GM12878 (cell line): ENCODE results near the gene MICAL3. TPM values are rescaled to one million over a fixed set of nuclear protein-coding genes. Genes with fewer than 3 reads are reported as not detected.

Source experiments
- ATAC-seq: fragments of 200-7000 bp; cut with Tn5 transposase; 3 replicates; pipeline ENCODE4 v1.9.1; 2020; ENCODE audit warnings: mild to moderate bottlenecking, moderate library complexity
- BruUV-seq: library from RNA; stranded (reverse); fragments of 400-500 nt; replicated peaks from 2 replicates; lab custom pipeline; 2021; lab: Mats Ljungman, UMichigan
- CTCF ChIA-PET: fragments of 300-600 bp; sonication (Branson Sonifier 250); formaldehyde crosslinking; extraction: SDS; loops from one replicate; lab custom pipeline; 2021; ENCODE audit warnings: inconsistent platforms; lab: Yijun Ruan, JAX
- POLR2A ChIA-PET: fragments of 350-600 bp; formaldehyde crosslinking; extraction: SDS; loops from one replicate; lab custom pipeline; 2021; ENCODE audit warnings: inconsistent platforms; lab: Charles Lee
- RAD21 ChIA-PET: fragments of 300-600 bp; sonication (Branson Sonifier 250); formaldehyde crosslinking; loops from one replicate; lab custom pipeline; 2023; ENCODE audit warnings: antibody characterized with exemption; ENCODE audit not compliant: unreplicated experiment; lab: Charles Lee
- SMC1A ChIA-PET: fragments of 300-600 bp; sonication (Branson Sonifier 250); formaldehyde crosslinking; loops from one replicate; lab custom pipeline; 2023; ENCODE audit not compliant: unreplicated experiment, uncharacterized antibody; lab: Charles Lee
- DNase-seq: peaks from one replicate; pipeline ENCODE4 v3.0.0-alpha.2; 2011; ENCODE audit warnings: low read depth, low spot score
- FAIRE-seq: peaks from 3 replicates; lab custom pipeline; 2011; peaks lifted over from hg19 to GRCh38; lab: Jason Lieb, UNC
- H2AFZ ChIP-seq: 2 replicates; pipeline ENCODE4 v1.6.0; 2011; ENCODE audit warnings: low read depth, low read length, control low read depth; ENCODE audit not compliant: control insufficient read depth
- H3K27ac ChIP-seq: 2 replicates; pipeline ENCODE4 v1.5.1; 2011; ENCODE audit warnings: control low read depth; ENCODE audit not compliant: control insufficient read depth, insufficient read depth
- H3K27me3 ChIP-seq, 2 experiments: replicated peaks in 1 of 2; 2 replicates each; pipeline versions ENCODE4 v1.6.0 to v1.6.1; 2011; ENCODE audit warnings: low read length in 1 of 2; ENCODE audit not compliant: control insufficient read depth in 2 of 2, insufficient read depth in 2 of 2
- H3K36me3 ChIP-seq, 2 experiments: 2 replicates each; pipeline ENCODE4 v1.5.1; 2011; ENCODE audit warnings: low read length in 1 of 2; ENCODE audit not compliant: control insufficient read depth in 2 of 2, insufficient read depth in 2 of 2
- H3K4me1 ChIP-seq: 2 replicates; pipeline ENCODE4 v1.6.1; 2011; ENCODE audit warnings: mild to moderate bottlenecking, low read length, moderate library complexity, mixed read lengths; ENCODE audit not compliant: control insufficient read depth, insufficient read depth
- H3K4me2 ChIP-seq: 2 replicates; pipeline ENCODE4 v1.6.0; 2011; ENCODE audit warnings: control low read depth; ENCODE audit not compliant: control insufficient read depth, insufficient read depth
- H3K4me3 ChIP-seq: fragments of 200-600 bp; sonication (generic); 2 replicates; pipeline ENCODE4 v1.5.1; 2016
- H3K79me2 ChIP-seq: 2 replicates; pipeline ENCODE4 v1.6.0; 2011; ENCODE audit warnings: low read length; ENCODE audit not compliant: control insufficient read depth, insufficient read depth
- H3K9ac ChIP-seq: 2 replicates; pipeline ENCODE4 v1.8.0; 2011; ENCODE audit warnings: low read length, control low read depth, mixed read lengths; ENCODE audit not compliant: control insufficient read depth, insufficient read depth
- H3K9me3 ChIP-seq: replicated peaks from 3 replicates; pipeline ENCODE4 v1.5.1; 2011; ENCODE audit warnings: mild to moderate bottlenecking, low read length; ENCODE audit not compliant: control insufficient read depth, insufficient read depth
- H4K20me1 ChIP-seq: 2 replicates; pipeline ENCODE4 v1.6.0; 2011; ENCODE audit not compliant: control insufficient read depth, insufficient read depth
- BHLHE40 ChIP-seq, 2 experiments: fragments of 450-650 bp in 1 of 2; IDR thresholded peaks; 2 replicates each; pipeline ENCODE4 v1.6.1; 2011 to 2017; ENCODE audit warnings: low read depth in 2 of 2, borderline replicate concordance in 1 of 2, improper control_type of control experiment in 1 of 2, low read length in 1 of 2, mild to moderate bottlenecking in 1 of 2
- BRCA1 ChIP-seq: IDR thresholded peaks from 2 replicates; pipeline ENCODE4 v1.6.1; 2011; ENCODE audit warnings: low read depth, low read length, improper control_type of control experiment
- CEBPZ ChIP-seq: fragments of 150-350 bp; IDR thresholded peaks from 2 replicates; pipeline ENCODE4 v1.6.1; 2016; ENCODE audit warnings: low read depth, low read length
- CHD2 ChIP-seq: IDR thresholded peaks from 2 replicates; pipeline ENCODE4 v1.6.1; 2011; ENCODE audit warnings: low read depth, low read length, improper control_type of control experiment, borderline replicate concordance
- E2F4 ChIP-seq: IDR thresholded peaks from 2 replicates; pipeline ENCODE4 v1.6.1; 2012; ENCODE audit warnings: low read depth, low read length, improper control_type of control experiment
- IKZF1 ChIP-seq: fragments of 450-650 bp; conservative IDR thresholded peaks from 2 replicates; pipeline ENCODE4 v1.6.1; 2017; ENCODE audit warnings: antibody characterized with exemption, mild to moderate bottlenecking
- IRF4 ChIP-seq: IDR thresholded peaks from 2 replicates; pipeline ENCODE4 v1.6.1; 2011; ENCODE audit warnings: low read depth, low read length
- KDM1A ChIP-seq: fragments of 200-600 bp; sonication (generic); IDR thresholded peaks from 2 replicates; pipeline ENCODE4 v1.6.1; 2016; ENCODE audit warnings: borderline replicate concordance
- NBN ChIP-seq: fragments of 450-650 bp; IDR thresholded peaks from 2 replicates; pipeline ENCODE4 v1.6.1; 2016
- POU2F2 ChIP-seq: IDR thresholded peaks from 3 replicates; pipeline ENCODE4 v1.6.1; 2011; ENCODE audit warnings: low read depth, mild to moderate bottlenecking, low read length, borderline replicate concordance
- RAD21 ChIP-seq: IDR thresholded peaks from 2 replicates; pipeline ENCODE4 v1.6.1; 2011; ENCODE audit warnings: mild to moderate bottlenecking, low read depth, low read length, moderate library complexity; ENCODE audit not compliant: insufficient read depth
- RUNX3 ChIP-seq: IDR thresholded peaks from 2 replicates; pipeline ENCODE4 v1.6.1; 2012; ENCODE audit warnings: low read length, inconsistent platforms
- SMAD1 ChIP-seq: fragments of 450-650 bp; IDR thresholded peaks from 2 replicates; pipeline ENCODE4 v1.6.1; 2018; ENCODE audit warnings: mild to moderate bottlenecking, low read depth; ENCODE audit not compliant: partially characterized antibody
- SMC3 ChIP-seq: IDR thresholded peaks from 2 replicates; pipeline ENCODE4 v1.6.1; 2011; ENCODE audit warnings: low read length, improper control_type of control experiment, borderline replicate concordance
- SUPT20H ChIP-seq: IDR thresholded peaks from 2 replicates; pipeline ENCODE4 v1.6.1; 2011; ENCODE audit warnings: low read depth, mild to moderate bottlenecking, low read length, moderate library complexity, borderline replicate concordance; ENCODE audit not compliant: control insufficient read depth
- TCF12 ChIP-seq: IDR thresholded peaks from 2 replicates; pipeline ENCODE4 v1.6.1; 2011; ENCODE audit warnings: low read depth, mild to moderate bottlenecking, low read length
- TCF7 ChIP-seq: IDR thresholded peaks from 2 replicates; pipeline ENCODE4 v1.6.1; 2014; ENCODE audit warnings: antibody characterized with exemption, borderline replicate concordance
- YY1 ChIP-seq: IDR thresholded peaks from 2 replicates; pipeline ENCODE4 v1.6.1; 2011; ENCODE audit warnings: low read depth, mild to moderate bottlenecking, low read length
- ZBED1 ChIP-seq: IDR thresholded peaks from 2 replicates; pipeline ENCODE4 v1.6.1; 2016; ENCODE audit warnings: borderline replicate concordance
- ZNF207 ChIP-seq: fragments of 450-650 bp; IDR thresholded peaks from 2 replicates; pipeline ENCODE4 v1.6.1; 2014; ENCODE audit warnings: antibody characterized with exemption, mild to moderate bottlenecking, borderline replicate concordance
- WGBS: methylation state at CpG from one replicate; pipeline ENCODE4 v1.1.6; 2016; ENCODE audit warnings: low lambda C conversion rate; ENCODE audit not compliant: insufficient replicate concordance, insufficient coverage; ENCODE audit errors: missing lambda C conversion rate; 5-methylcytosine and 5-hydroxymethylcytosine counted together
- in situ Hi-C: fragments of 300-500 bp; cut with MboI; formaldehyde crosslinking; loops from 9 replicates; pipeline ENCODE4 v1.14.3; 2018; ENCODE audit warnings: mixed read lengths
- intact Hi-C: fragments of 100-400 bp; cut with micrococcal nuclease; formaldehyde crosslinking; loops from one replicate; pipeline ENCODE4 v1.14.2; 2022; ENCODE audit not compliant: unreplicated experiment
- polyA plus RNA-seq, 11 experiments: library from polyadenylated mRNA; depleted of rRNA in 4 of 11; unstranded in 6 of 11; stranded (reverse) in 5 of 11; fragments of >200 nt; fragmentation: Nextera tagmentation in 4 of 11; fragmentation: Illumina TruSeq in 1 of 11; extraction: Ambion mirVana in 4 of 11; extraction: Trizol in 1 of 11; gene quantifications; 1 replicate in 1 of 11; 2 replicates in 10 of 11; pipeline versions ENCODE4 v1.2.1 to v1.2.3, GENCODE V29; 2011 to 2016; ENCODE audit warnings: inconsistent platforms in 2 of 11, missing spikeins in 2 of 11, low read depth in 1 of 11
- total RNA-seq, 4 experiments: library from RNA; depleted of rRNA in 3 of 4; stranded (reverse); fragments of >200 nt in 3 of 4; fragmentation: Illumina TruSeq in 1 of 4; extraction: Trizol in 1 of 4; gene quantifications; 2 replicates each; pipeline versions ENCODE4 v1.2.1 to v1.2.3, GENCODE V29; 2013 to 2021

Gene MICAL3
- total and polyA plus RNA-seq, 10 of the 15 experiments (the other 5 are each of a cell fraction or from before 2014, with no cell fraction given): 2.6 to 92.2 (median 24.0) TPM

DNA sequence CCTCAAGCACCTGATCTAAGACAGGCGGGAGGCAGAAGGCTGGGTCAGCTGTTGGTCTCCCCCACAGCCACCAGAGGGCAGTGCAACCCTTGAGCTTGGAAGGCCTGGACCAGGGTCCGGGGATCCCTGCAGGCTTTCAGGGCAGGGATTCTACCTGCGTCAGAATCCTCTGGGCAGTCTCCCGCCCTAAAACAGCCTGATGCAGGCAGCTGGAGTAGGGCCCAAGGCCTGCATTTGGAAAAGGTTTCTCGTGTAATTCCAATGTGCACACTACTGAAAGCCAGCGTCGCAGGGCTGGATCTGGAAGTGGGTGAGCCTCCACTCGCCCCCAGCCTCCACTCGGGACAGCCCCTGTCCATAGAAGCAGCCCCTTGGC is 281.8 kb downstream of the MICAL3 start:
- ChIA-PET CTCF (interaction anchor here (1.0 to 4.7 kb wide), 26 partner anchors 8 to 332 kb away, joined by 3 to 101 read pairs (median 6); no protein-coding TSS in a partner anchor), POLR2A (interaction anchor here (0.6 to 1.3 kb wide), 3 partner anchors 43 to 143 kb away, joined by 4 to 5 read pairs (median 4); partner anchors contain the start of gene BCL2L13), SMC1A (interaction anchor here (0.7 to 5.5 kb wide), 13 partner anchors 19 to 335 kb away, joined by 3 to 46 read pairs (median 5); partner anchors contain the start of genes BCL2L13 and PEX26), RAD21 (interaction anchor here (0.6 to 4.4 kb wide), 18 partner anchors 10 to 333 kb away, joined by 3 to 58 read pairs (median 4); no protein-coding TSS in a partner anchor)
- Histone ChIP-seq H3K4me3 (no peak overlapping the region), H3K36me3 (peaks cover 2 to 34% of the 10 kb centered on the region in 2 experiments; a peak in 3 of 4 replicates), H3K9ac (no peak overlapping the region), H4K20me1 (no peaks in the 10 kb centered on the region), H3K79me2 (peaks cover 6% of the 10 kb centered on the region), H3K4me1 (peaks cover 7% of the 10 kb centered on the region), H3K27ac (no peak overlapping the region), H3K27me3 (no peaks in the 10 kb centered on the region), H3K9me3 (no peaks in the 10 kb centered on the region), H2AFZ (no peak overlapping the region), H3K4me2 (no peak overlapping the region)
- FAIRE-seq: peak; percentile 88
- in situ Hi-C loops (loop anchor here (10.0 kb wide), 1 partner anchor 62 kb away; no protein-coding TSS in a partner anchor), intact Hi-C loops (loop anchor here (1.0 to 5.0 kb wide), 4 partner anchors 43 to 335 kb away; partner anchors contain the start of gene PEX26)
- DNase-seq: no peak
- peak; percentile 98 for ATAC-seq
- 53% methylated on average over 8 of the region's 9 CpGs for WGBS
- no TSS peak for BruUV-seq
- no peak for TF ChIP-seq NBN
- TF ChIP-seq YY1: peak; percentile 54; the same call in 1 of the 2 replicates
- no peak for TF ChIP-seq SUPT20H
- TF ChIP-seq TCF12: peak; percentile 86
- no peak for TF ChIP-seq TCF7
- TF ChIP-seq POU2F2: no peak
- TF ChIP-seq SMAD1: no peak
- TF ChIP-seq BRCA1: no peak
- TF ChIP-seq CHD2: 0 out of 2 replicates have a peak, but pooled peaks have one; percentile 50
- TF ChIP-seq E2F4: no peak
- peak; percentile 92 for TF ChIP-seq SMC3
- no peak for TF ChIP-seq ZBED1
- TF ChIP-seq BHLHE40 (IDR thresholded peaks at IDR 0.05; ENCODE audit: borderline replicate concordance in 1 of 2, low read depth in 2 of 2, low read length in 1 of 2): peak; percentile 19 to 45; a peak in 2 of 4 replicates
- peak; percentile 98 for TF ChIP-seq RAD21
- 0 out of 2 replicates have a peak, but pooled peaks have one; percentile 38 for TF ChIP-seq IKZF1
- no peak for TF ChIP-seq KDM1A
- TF ChIP-seq RUNX3: peak; percentile 34; the same call in 1 of the 2 replicates
- TF ChIP-seq IRF4: 0 out of 2 replicates have a peak, but pooled peaks have one; percentile 4
- TF ChIP-seq ZNF207: no peak
- no peak for TF ChIP-seq CEBPZ
